HepG2 (cell line): ENCODE results near the gene SLC31A2. TPM values are rescaled to one million over a fixed set of nuclear protein-coding genes. Genes with fewer than 3 reads are reported as not detected.

Source experiments
- FOSL1 ChIP-seq: sonication (generic); formaldehyde crosslinking; IDR thresholded peaks from 2 replicates; pipeline ENCODE4 v1.9.0; 2021; ENCODE audit warnings: missing genetic modification reagents, borderline replicate concordance
- KDM4B ChIP-seq: sonication (generic); formaldehyde crosslinking; IDR thresholded peaks from 2 replicates; pipeline ENCODE4 v1.4.0; 2020; ENCODE audit warnings: missing genetic modification reagents
- PCBP1 ChIP-seq: fragments of 200-400 bp; formaldehyde crosslinking; IDR thresholded peaks from 2 replicates; pipeline ENCODE4 v1.6.1; 2017; ENCODE audit warnings: mild to moderate bottlenecking, low read depth, low read length, borderline replicate concordance
- ZFAT ChIP-seq: sonication (generic); formaldehyde crosslinking; conservative IDR thresholded peaks from 2 replicates; pipeline ENCODE4 v1.8.1; 2023; ENCODE audit warnings: missing genetic modification reagents, inconsistent platforms
- ZNF251 ChIP-seq: sonication (generic); formaldehyde crosslinking; IDR thresholded peaks from 2 replicates; pipeline ENCODE4 v1.9.0; 2021; ENCODE audit warnings: mild to moderate bottlenecking, missing genetic modification reagents
- ZNF337 ChIP-seq: sonication (generic); formaldehyde crosslinking; IDR thresholded peaks from 2 replicates; pipeline ENCODE4 v1.5.1; 2020; ENCODE audit warnings: missing genetic modification reagents, low read depth, mild to moderate bottlenecking, borderline replicate concordance
- ZNF432 ChIP-seq: sonication (generic); formaldehyde crosslinking; IDR thresholded peaks from 2 replicates; pipeline ENCODE4 v1.5.0; 2020; ENCODE audit warnings: missing genetic modification reagents, mild to moderate bottlenecking, borderline replicate concordance
- ZNF768 ChIP-seq: sonication (generic); formaldehyde crosslinking; IDR thresholded peaks from 2 replicates; pipeline ENCODE4 v1.4.0; 2020; ENCODE audit warnings: missing genetic modification reagents
- polyA plus RNA-seq, 8 experiments: library from polyadenylated mRNA; depleted of rRNA in 3 of 8; stranded (reverse) in 7 of 8; unstranded in 1 of 8; fragments of >200 nt; fragmentation: Illumina TruSeq in 4 of 8; extraction: Trizol in 4 of 8; gene quantifications; 2 replicates each; pipeline versions ENCODE4 v1.2.1 to v1.2.3, GENCODE V29; 2011 to 2016; ENCODE audit warnings: low read depth in 4 of 8, missing spikeins in 1 of 8, mixed read lengths in 1 of 8; ENCODE audit not compliant: insufficient read depth in 1 of 8
- total RNA-seq, 5 experiments: library from RNA; depleted of rRNA; stranded (reverse); fragments of >200 nt; fragmentation: Illumina TruSeq; extraction: Trizol; gene quantifications; 2 replicates each; pipeline ENCODE4 v1.2.3, GENCODE V29; 2016; ENCODE audit warnings: low read depth in 1 of 5
- TF ChIP-seq, protein P1 (sequence below): sonication (generic); formaldehyde crosslinking; IDR thresholded peaks from 2 replicates; pipeline ENCODE4 v1.5.0; 2020; ENCODE audit warnings: missing genetic modification reagents
- TF ChIP-seq, protein P2 (sequence below): sonication (generic); formaldehyde crosslinking; IDR thresholded peaks from 2 replicates; pipeline ENCODE4 v1.9.0; 2022; ENCODE audit warnings: low read depth, missing genetic modification reagents
- TF ChIP-seq, protein P3 (sequence below): sonication (generic); formaldehyde crosslinking; IDR thresholded peaks from 2 replicates; pipeline ENCODE4 v1.8.1; 2023; ENCODE audit warnings: mild to moderate bottlenecking, missing genetic modification reagents, borderline replicate concordance
- TF ChIP-seq, protein P4 (sequence below): IDR thresholded peaks from 2 replicates; pipeline ENCODE4 v1.6.1; 2016; ENCODE audit warnings: missing compliant biosample characterization, missing genetic modification reagents, borderline replicate concordance
- TF ChIP-seq, protein P5 (sequence below): sonication (generic); formaldehyde crosslinking; IDR thresholded peaks from 2 replicates; pipeline ENCODE4 v1.5.0; 2020; ENCODE audit warnings: mild to moderate bottlenecking, missing genetic modification reagents
- TF ChIP-seq, protein P6 (sequence below): sonication (generic); formaldehyde crosslinking; IDR thresholded peaks from 2 replicates; pipeline ENCODE4 v1.9.0; 2021; ENCODE audit warnings: mild to moderate bottlenecking, missing genetic modification reagents

Gene SLC31A2
- total and polyA plus RNA-seq, 2 of the 13 experiments (the other 11 are each of a cell fraction or from before 2014, with no cell fraction given): 9.3 to 10.2 TPM

DNA sequence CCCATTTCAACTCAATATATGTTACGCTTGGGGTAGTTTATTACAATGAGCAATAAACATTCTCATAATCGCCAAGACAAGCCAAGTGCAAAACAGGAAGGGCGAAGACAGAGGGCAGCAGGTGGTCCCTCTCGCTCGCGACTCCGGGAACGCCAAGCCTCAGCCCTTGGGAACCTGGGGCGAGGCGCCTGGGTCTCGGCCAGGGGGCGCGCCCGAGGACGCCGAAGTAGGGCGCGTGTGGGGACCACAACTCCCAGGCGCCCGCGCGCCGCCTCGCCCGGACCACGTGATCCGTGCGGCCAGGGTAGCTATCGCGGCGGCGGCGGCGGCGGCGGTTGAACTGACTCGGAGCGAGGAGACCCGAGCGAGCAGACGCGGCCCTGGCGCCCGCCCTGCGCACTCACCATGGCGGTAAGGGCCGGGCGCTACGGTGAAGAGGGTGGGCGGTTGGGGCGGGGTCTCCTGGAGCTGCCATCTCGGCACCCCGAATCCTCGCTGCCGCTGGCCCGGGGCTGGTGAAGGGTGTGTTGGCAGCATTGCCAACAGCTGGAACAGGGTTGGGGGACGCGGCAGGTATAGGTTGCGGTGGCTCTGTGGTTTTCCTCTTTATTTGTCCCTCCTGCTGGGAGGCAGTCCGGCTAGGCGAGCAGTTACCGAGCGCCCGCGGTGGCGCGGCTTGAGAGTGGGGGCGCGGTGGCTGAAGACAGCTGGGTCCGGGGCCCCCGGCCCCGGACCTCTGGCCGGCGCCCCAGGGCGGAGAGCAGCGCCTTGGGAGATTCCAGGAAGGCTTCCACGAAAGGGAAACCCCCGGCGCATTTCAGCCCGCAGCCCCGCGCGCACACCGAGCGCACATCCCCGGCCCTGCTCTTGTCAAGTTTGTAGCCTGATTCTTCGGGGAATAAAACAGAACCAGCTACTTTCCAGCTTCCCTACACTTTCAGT lies at the start of gene SLC31A2 (continued):
- no peak for TF ChIP-seq ZNF337
- no peak for TF ChIP-seq ZNF251
- TF ChIP-seq, protein P1, sequence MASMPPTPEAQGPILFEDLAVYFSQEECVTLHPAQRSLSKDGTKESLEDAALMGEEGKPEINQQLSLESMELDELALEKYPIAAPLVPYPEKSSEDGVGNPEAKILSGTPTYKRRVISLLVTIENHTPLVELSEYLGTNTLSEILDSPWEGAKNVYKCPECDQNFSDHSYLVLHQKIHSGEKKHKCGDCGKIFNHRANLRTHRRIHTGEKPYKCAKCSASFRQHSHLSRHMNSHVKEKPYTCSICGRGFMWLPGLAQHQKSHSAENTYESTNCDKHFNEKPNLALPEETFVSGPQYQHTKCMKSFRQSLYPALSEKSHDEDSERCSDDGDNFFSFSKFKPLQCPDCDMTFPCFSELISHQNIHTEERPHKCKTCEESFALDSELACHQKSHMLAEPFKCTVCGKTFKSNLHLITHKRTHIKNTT: no peak
- TF ChIP-seq, protein P2, sequence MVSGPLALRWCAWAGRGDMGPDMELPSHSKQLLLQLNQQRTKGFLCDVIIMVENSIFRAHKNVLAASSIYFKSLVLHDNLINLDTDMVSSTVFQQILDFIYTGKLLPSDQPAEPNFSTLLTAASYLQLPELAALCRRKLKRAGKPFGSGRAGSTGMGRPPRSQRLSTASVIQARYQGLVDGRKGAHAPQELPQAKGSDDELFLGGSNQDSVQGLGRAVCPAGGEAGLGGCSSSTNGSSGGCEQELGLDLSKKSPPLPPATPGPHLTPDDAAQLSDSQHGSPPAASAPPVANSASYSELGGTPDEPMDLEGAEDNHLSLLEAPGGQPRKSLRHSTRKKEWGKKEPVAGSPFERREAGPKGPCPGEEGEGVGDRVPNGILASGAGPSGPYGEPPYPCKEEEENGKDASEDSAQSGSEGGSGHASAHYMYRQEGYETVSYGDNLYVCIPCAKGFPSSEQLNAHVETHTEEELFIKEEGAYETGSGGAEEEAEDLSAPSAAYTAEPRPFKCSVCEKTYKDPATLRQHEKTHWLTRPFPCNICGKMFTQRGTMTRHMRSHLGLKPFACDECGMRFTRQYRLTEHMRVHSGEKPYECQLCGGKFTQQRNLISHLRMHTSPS: no peak
- TF ChIP-seq, protein P3, sequence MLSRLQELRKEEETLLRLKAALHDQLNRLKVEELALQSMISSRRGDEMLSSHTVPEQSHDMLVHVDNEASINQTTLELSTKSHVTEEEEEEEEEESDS (CRISPR knock-in tag): no peak
- TF ChIP-seq, protein P4, sequence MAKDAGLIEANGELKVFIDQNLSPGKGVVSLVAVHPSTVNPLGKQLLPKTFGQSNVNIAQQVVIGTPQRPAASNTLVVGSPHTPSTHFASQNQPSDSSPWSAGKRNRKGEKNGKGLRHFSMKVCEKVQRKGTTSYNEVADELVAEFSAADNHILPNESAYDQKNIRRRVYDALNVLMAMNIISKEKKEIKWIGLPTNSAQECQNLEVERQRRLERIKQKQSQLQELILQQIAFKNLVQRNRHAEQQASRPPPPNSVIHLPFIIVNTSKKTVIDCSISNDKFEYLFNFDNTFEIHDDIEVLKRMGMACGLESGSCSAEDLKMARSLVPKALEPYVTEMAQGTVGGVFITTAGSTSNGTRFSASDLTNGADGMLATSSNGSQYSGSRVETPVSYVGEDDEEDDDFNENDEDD: peak; percentile 36; the same call in 1 of the 2 replicates
- TF ChIP-seq, protein P5, sequence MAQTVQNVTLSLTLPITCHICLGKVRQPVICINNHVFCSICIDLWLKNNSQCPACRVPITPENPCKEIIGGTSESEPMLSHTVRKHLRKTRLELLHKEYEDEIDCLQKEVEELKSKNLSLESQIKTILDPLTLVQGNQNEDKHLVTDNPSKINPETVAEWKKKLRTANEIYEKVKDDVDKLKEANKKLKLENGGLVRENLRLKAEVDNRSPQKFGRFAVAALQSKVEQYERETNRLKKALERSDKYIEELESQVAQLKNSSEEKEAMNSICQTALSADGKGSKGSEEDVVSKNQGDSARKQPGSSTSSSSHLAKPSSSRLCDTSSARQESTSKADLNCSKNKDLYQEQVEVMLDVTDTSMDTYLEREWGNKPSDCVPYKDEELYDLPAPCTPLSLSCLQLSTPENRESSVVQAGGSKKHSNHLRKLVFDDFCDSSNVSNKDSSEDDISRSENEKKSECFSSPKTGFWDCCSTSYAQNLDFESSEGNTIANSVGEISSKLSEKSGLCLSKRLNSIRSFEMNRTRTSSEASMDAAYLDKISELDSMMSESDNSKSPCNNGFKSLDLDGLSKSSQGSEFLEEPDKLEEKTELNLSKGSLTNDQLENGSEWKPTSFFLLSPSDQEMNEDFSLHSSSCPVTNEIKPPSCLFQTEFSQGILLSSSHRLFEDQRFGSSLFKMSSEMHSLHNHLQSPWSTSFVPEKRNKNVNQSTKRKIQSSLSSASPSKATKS (CRISPR knock-in tag): no peak
- TF ChIP-seq KDM4B (CRISPR knock-in tag): no peak
- TF ChIP-seq PCBP1: no peak
- no peak for TF ChIP-seq ZNF432 (CRISPR knock-in tag)
- TF ChIP-seq, protein P6, sequence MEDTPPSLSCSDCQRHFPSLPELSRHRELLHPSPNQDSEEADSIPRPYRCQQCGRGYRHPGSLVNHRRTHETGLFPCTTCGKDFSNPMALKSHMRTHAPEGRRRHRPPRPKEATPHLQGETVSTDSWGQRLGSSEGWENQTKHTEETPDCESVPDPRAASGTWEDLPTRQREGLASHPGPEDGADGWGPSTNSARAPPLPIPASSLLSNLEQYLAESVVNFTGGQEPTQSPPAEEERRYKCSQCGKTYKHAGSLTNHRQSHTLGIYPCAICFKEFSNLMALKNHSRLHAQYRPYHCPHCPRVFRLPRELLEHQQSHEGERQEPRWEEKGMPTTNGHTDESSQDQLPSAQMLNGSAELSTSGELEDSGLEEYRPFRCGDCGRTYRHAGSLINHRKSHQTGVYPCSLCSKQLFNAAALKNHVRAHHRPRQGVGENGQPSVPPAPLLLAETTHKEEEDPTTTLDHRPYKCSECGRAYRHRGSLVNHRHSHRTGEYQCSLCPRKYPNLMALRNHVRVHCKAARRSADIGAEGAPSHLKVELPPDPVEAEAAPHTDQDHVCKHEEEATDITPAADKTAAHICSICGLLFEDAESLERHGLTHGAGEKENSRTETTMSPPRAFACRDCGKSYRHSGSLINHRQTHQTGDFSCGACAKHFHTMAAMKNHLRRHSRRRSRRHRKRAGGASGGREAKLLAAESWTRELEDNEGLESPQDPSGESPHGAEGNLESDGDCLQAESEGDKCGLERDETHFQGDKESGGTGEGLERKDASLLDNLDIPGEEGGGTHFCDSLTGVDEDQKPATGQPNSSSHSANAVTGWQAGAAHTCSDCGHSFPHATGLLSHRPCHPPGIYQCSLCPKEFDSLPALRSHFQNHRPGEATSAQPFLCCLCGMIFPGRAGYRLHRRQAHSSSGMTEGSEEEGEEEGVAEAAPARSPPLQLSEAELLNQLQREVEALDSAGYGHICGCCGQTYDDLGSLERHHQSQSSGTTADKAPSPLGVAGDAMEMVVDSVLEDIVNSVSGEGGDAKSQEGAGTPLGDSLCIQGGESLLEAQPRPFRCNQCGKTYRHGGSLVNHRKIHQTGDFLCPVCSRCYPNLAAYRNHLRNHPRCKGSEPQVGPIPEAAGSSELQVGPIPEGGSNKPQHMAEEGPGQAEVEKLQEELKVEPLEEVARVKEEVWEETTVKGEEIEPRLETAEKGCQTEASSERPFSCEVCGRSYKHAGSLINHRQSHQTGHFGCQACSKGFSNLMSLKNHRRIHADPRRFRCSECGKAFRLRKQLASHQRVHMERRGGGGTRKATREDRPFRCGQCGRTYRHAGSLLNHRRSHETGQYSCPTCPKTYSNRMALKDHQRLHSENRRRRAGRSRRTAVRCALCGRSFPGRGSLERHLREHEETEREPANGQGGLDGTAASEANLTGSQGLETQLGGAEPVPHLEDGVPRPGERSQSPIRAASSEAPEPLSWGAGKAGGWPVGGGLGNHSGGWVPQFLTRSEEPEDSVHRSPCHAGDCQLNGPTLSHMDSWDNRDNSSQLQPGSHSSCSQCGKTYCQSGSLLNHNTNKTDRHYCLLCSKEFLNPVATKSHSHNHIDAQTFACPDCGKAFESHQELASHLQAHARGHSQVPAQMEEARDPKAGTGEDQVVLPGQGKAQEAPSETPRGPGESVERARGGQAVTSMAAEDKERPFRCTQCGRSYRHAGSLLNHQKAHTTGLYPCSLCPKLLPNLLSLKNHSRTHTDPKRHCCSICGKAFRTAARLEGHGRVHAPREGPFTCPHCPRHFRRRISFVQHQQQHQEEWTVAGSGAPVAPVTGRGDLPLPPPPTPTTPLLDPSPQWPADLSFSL (CRISPR knock-in tag): no peak
- no peak for TF ChIP-seq ZNF768
- no peak for TF ChIP-seq ZFAT
- no peak for TF ChIP-seq FOSL1
